Coronary artery (tissue), 2 donors: ENCODE data around the gene FBXO2.

Source experiments
- DNase-seq: peaks from one replicate; pipeline ENCODE4 v3.0.0-alpha.2; 2017; ENCODE audit warnings: low spot score
- H3K27ac ChIP-seq, 2 donors: fragments of 200-600 bp; sonication (generic); one replicate each; pipeline ENCODE4 v1.5.1; 2016 to 2019
- H3K4me3 ChIP-seq: fragments of 200-600 bp; sonication (generic); 2 replicates; pipeline ENCODE4 v1.5.1; 2016; ENCODE audit warnings: mild to moderate bottlenecking, moderate library complexity
- TF ChIP-seq, protein P1 (sequence below): fragments of 200-600 bp; sonication (generic); IDR thresholded peaks from one replicate; pipeline ENCODE4 v1.5.1; 2019; ENCODE audit warnings: antibody characterized with exemption

Gene FBXO2

DNA sequence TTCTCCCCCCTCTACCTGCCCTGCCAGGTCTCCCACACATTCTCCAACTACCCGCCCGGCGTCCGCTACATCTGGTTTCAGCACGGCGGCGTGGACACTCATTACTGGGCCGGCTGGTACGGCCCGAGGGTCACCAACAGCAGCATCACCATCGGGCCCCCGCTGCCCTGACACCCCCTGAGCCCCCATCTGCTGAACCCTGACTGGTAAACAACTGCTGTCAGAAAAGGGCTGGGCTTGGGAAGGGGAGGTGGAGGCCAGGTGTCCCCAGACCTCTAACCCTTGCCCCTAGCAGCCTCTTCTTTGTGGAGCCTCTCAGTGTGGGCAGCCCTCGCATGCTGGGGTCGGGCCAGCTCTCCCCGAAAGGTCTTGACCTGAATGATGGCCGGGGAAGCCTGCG is 6.9 kb upstream of the FBXO2 start:
- H3K4me3 ChIP-seq, result no peak overlapping the region
- TF ChIP-seq, protein P1, sequence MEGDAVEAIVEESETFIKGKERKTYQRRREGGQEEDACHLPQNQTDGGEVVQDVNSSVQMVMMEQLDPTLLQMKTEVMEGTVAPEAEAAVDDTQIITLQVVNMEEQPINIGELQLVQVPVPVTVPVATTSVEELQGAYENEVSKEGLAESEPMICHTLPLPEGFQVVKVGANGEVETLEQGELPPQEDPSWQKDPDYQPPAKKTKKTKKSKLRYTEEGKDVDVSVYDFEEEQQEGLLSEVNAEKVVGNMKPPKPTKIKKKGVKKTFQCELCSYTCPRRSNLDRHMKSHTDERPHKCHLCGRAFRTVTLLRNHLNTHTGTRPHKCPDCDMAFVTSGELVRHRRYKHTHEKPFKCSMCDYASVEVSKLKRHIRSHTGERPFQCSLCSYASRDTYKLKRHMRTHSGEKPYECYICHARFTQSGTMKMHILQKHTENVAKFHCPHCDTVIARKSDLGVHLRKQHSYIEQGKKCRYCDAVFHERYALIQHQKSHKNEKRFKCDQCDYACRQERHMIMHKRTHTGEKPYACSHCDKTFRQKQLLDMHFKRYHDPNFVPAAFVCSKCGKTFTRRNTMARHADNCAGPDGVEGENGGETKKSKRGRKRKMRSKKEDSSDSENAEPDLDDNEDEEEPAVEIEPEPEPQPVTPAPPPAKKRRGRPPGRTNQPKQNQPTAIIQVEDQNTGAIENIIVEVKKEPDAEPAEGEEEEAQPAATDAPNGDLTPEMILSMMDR, result no peak
- DNase-seq, result no peak
- no peak overlapping the region for H3K27ac ChIP-seq

GRCh38 chr1:11659748-11660147 is 5.5 kb upstream of the FBXO2 start:
- no peak overlapping the region for H3K27ac ChIP-seq
- no peak for DNase-seq
- no peak overlapping the region for H3K4me3 ChIP-seq
- TF ChIP-seq, protein P1, result no peak

DNA sequence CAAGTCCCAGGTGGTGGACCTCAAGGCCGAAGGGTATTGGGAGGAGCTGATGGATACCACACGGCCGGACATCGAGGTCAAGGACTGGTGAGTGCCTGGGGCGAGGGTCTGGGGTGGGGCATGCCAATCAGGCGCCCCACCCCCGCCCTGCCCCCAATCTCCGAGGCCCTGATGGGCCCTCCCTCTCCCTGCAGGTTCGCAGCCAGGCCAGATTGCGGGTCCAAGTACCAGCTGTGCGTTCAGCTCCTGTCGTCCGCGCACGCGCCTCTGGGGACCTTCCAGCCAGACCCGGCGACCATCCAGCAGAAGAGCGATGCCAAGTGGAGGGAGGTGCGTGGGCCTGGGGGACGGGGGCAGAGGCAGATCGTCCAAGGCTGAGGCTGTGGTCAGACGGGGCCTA is 4.3 kb upstream of the FBXO2 start:
- Histone ChIP-seq H3K27ac (no peak overlapping the region), H3K4me3 (no peak overlapping the region)
- no peak for DNase-seq
- TF ChIP-seq, protein P1, result no peak

- no peak overlapping the region for H3K4me3 ChIP-seq
- H3K27ac ChIP-seq, result no peak overlapping the region
- DNase-seq, result no peak
- TF ChIP-seq, protein P1, result no peak
These were observed 3.4 kb upstream of the FBXO2 start for GRCh38 chr1:11657654-11658053.

DNA sequence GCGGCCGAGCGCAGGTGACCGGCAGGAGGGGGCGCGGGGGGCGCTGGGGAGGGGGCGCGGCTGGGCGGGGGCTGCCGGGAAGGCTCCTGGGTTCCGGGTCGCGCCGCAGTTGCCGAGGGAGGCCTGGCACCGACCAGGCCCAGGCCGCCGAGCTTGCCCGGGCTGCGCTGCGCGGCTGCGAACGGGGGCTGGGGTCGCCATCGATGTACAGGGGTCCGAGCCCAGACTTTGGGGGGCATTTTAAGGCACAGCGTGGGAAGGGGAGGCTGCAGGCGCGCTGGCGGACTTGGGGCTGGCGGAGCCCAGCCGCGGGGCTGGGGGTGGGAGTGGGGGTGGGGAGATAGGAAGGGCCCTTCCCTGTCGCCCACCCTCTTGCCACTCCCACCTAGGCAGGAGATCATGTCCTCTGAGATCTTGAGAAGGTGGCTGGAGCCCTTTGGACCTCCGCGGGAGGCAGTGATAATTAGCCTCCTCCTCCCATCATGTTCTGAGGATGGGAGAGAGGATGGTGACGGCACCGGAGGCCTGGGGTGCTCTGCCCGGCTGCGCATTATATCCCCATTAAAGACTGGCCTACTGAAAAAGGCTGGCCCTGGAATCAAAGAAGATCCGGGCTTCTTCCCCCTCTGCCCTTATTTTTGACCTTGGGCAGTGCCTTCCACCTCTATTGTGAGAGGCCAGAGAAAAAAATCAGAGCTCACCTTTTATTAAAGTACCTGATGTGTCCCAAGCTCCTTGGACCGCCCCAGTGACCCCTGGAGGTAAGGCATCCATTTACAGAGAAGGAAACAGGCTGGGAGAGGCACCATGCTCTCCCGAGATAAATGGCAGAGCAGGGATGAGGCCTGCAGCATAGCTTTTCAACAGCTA is 945 bp upstream of the FBXO2 start:
- peak overlapping the region in 1 of 2 donors; percentile 75 for H3K27ac ChIP-seq
- DNase-seq, result no peak
- peak overlapping the region; percentile 91 for H3K4me3 ChIP-seq
- TF ChIP-seq, protein P1, result no peak

DNA sequence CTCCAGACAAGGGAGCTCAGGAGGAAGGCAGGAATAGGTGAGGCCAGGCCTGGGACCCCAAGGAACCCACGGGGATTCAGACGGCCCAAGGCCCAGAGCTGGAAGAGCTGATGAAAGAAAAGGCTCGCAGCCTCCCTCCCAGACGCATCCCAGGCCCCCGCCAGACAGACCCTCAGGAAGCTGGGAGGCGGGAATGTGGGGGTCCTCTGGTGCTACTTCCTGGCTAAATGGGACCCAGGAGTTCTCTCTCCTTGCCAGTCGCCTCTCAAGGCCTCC is 430 bp downstream of the FBXO2 start:
- peak overlapping the region in 1 of 2 donors; percentile 75 for H3K27ac ChIP-seq
- peak overlapping the region; percentile 91 for H3K4me3 ChIP-seq
- TF ChIP-seq, protein P1, result no peak
- no peak for DNase-seq
